HEK293 (cell line): ENCODE data around the gene ACAP2.

Experiments
- KLF9 ChIP-seq: fragments of 450-650 bp; formaldehyde crosslinking; IDR thresholded peaks from 2 replicates; pipeline ENCODE4 v1.5.1; 2016; ENCODE audit warnings: missing biosample characterization, missing genetic modification characterization, low read depth
- MZF1 ChIP-seq: fragments of 450-650 bp; formaldehyde crosslinking; IDR thresholded peaks from 2 replicates; pipeline ENCODE4 v1.5.1; 2017; ENCODE audit warnings: missing biosample characterization, missing genetic modification characterization, borderline replicate concordance
- OSR2 ChIP-seq: fragments of 450-650 bp; formaldehyde crosslinking; IDR thresholded peaks from 2 replicates; pipeline ENCODE4 v1.5.1; 2016; ENCODE audit warnings: missing biosample characterization, missing genetic modification characterization
- YY1 ChIP-seq: fragments of 450-650 bp; formaldehyde crosslinking; IDR thresholded peaks from 2 replicates; pipeline ENCODE4 v1.5.1; 2018; ENCODE audit warnings: missing biosample characterization, missing genetic modification characterization
- ZBTB8A ChIP-seq: fragments of 450-650 bp; formaldehyde crosslinking; IDR thresholded peaks from 2 replicates; pipeline ENCODE4 v1.5.1; 2016; ENCODE audit warnings: missing biosample characterization, missing genetic modification characterization
- ZFP37 ChIP-seq: fragments of 450-650 bp; formaldehyde crosslinking; IDR thresholded peaks from 2 replicates; pipeline ENCODE4 v1.5.1; 2016; ENCODE audit warnings: missing biosample characterization, missing genetic modification characterization
- ZNF112 ChIP-seq: fragments of 450-650 bp; formaldehyde crosslinking; IDR thresholded peaks from 2 replicates; pipeline ENCODE4 v1.5.0; 2017; ENCODE audit warnings: missing biosample characterization, missing genetic modification characterization
- ZNF280C ChIP-seq: fragments of 450-650 bp; formaldehyde crosslinking; IDR thresholded peaks from 2 replicates; pipeline ENCODE4 v1.5.1; 2016; ENCODE audit warnings: missing biosample characterization, missing genetic modification characterization
- ZNF558 ChIP-seq: fragments of 450-650 bp; formaldehyde crosslinking; IDR thresholded peaks from 2 replicates; pipeline ENCODE4 v1.5.1; 2016; ENCODE audit warnings: missing biosample characterization, missing genetic modification characterization
- ZNF600 ChIP-seq: fragments of 450-650 bp; formaldehyde crosslinking; IDR thresholded peaks from 2 replicates; pipeline ENCODE4 v1.5.1; 2016; ENCODE audit warnings: missing biosample characterization, missing genetic modification characterization
- ZNF704 ChIP-seq: fragments of 450-650 bp; formaldehyde crosslinking; IDR thresholded peaks from 2 replicates; pipeline ENCODE4 v1.5.1; 2016; ENCODE audit warnings: missing biosample characterization, missing genetic modification characterization
- ZNF707 ChIP-seq: fragments of 450-650 bp; formaldehyde crosslinking; IDR thresholded peaks from 2 replicates; pipeline ENCODE4 v1.5.1; 2016; ENCODE audit warnings: missing biosample characterization, missing genetic modification characterization
- TF ChIP-seq, protein P1 (sequence below): fragments of 450-650 bp; formaldehyde crosslinking; IDR thresholded peaks from 2 replicates; pipeline ENCODE4 v1.5.1; 2016; ENCODE audit warnings: missing biosample characterization, missing genetic modification characterization
- TF ChIP-seq, protein P2 (sequence below): IDR thresholded peaks from 2 replicates; pipeline ENCODE4 v1.6.1; 2011; ENCODE audit warnings: mild to moderate bottlenecking, low read depth, low read length, borderline replicate concordance

- TF ChIP-seq, protein P1, sequence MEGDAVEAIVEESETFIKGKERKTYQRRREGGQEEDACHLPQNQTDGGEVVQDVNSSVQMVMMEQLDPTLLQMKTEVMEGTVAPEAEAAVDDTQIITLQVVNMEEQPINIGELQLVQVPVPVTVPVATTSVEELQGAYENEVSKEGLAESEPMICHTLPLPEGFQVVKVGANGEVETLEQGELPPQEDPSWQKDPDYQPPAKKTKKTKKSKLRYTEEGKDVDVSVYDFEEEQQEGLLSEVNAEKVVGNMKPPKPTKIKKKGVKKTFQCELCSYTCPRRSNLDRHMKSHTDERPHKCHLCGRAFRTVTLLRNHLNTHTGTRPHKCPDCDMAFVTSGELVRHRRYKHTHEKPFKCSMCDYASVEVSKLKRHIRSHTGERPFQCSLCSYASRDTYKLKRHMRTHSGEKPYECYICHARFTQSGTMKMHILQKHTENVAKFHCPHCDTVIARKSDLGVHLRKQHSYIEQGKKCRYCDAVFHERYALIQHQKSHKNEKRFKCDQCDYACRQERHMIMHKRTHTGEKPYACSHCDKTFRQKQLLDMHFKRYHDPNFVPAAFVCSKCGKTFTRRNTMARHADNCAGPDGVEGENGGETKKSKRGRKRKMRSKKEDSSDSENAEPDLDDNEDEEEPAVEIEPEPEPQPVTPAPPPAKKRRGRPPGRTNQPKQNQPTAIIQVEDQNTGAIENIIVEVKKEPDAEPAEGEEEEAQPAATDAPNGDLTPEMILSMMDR (tag by site-specific recombination): no peak
- TF ChIP-seq ZNF707 (tag by site-specific recombination): no peak
- TF ChIP-seq ZNF600 (tag by site-specific recombination): no peak
- no peak for TF ChIP-seq ZNF112
- TF ChIP-seq YY1 (tag by site-specific recombination): no peak
- TF ChIP-seq ZNF280C: no peak
- no peak for TF ChIP-seq ZFP37
- TF ChIP-seq MZF1 (tag by site-specific recombination): no peak
- TF ChIP-seq OSR2 (tag by site-specific recombination): no peak
- no peak for TF ChIP-seq ZNF558
- TF ChIP-seq, protein P2, sequence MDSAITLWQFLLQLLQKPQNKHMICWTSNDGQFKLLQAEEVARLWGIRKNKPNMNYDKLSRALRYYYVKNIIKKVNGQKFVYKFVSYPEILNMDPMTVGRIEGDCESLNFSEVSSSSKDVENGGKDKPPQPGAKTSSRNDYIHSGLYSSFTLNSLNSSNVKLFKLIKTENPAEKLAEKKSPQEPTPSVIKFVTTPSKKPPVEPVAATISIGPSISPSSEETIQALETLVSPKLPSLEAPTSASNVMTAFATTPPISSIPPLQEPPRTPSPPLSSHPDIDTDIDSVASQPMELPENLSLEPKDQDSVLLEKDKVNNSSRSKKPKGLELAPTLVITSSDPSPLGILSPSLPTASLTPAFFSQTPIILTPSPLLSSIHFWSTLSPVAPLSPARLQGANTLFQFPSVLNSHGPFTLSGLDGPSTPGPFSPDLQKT: no peak
- no peak for TF ChIP-seq ZBTB8A (tag by site-specific recombination)
- TF ChIP-seq ZNF704: no peak
- TF ChIP-seq KLF9: no peak
Observed at GRCh38 chr3:195240171-195240701, 202.6 kb downstream of the ACAP2 start.
